ENCODE data around the gene ZMIZ1.

ZMIZ1 gene

DNA sequence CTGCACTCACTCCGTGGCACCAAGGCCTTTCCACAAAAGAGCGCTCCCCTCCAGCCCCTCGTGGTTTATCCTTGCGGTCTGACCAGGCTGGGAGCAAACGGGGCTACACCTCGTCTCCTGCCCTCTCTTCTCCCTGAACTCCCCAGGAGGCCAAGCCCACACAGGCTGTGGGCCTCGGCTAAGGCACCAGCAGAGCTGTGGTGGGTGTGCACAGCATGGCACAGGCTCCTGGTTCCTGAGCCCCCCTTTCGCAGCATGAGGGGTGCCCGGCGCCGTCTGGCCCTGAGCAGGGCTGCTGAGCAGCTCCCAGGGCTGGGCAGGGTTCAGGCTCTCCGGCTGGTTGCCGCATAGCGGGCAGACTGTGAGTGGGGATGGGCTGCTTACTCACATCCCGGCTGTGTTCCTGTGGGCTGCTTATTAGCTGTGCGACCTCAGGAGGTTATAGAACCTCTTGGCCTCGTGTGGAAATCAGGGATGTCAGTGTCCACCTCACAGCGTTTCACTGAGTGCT lies 90.4 kb downstream of the ZMIZ1 start:
- DNase-seq = no peak

DNA sequence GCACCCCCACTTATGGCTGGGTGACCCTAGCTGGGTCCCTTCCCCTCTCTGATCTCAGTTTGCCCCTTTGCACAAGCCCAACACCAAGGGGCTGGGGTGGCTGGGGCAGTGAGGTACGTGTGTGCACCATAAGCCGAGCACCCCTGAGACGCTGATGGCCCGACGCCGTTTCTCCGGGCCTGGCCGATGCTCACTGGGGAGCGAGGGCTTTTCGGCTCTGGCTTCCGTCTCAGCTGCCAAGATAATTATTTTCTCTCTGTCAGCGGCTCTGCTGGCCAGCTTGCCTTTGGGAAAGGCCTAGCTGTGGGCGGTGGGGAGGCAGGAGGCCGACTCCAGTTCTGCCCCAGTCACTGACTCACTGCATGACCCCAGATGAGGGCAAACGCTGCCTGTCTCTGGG lies 91.0 kb downstream of the ZMIZ1 start:
- DNase-seq = no peak

DNA sequence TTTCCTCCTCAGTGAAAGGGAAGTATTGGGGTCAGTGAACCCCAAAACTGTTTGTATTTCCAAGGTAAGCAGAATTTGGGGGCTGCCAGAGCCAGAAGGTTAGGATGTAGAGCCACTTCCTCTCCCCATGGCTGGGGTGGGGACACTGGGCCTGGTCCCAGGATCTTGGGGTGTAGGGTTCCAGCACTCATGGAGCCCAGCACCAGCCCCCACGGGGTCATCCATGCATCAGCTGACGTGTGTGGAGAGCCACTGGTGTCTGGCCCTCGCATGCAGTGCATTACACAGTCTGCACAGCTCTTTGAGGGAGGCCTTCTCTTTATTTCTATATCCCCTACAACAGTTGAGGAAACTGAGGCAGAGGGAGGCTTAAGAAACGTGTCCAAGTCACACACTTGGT lies 91.4 kb downstream of the ZMIZ1 start:
- no peak for DNase-seq

DNA sequence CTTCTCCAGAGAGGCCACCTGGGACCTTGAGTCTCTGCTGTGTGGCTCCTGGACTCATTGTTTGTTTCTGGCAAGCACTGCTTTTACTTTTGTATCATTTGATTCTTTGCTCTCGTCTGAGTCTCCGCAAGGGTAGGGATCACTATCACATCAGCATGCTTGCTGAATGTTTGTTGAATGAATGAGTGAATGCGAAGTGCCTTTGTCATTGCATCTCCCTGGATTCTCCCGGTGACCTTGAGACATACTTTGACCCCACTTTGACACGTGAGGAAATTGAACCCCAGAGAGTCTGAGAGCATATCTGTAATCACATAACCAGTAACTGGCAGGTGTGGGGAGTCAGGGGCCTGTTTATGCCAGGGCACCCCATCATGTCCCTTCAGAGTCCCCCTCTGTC lies 92.8 kb downstream of the ZMIZ1 start:
- no peak for DNase-seq

DNA sequence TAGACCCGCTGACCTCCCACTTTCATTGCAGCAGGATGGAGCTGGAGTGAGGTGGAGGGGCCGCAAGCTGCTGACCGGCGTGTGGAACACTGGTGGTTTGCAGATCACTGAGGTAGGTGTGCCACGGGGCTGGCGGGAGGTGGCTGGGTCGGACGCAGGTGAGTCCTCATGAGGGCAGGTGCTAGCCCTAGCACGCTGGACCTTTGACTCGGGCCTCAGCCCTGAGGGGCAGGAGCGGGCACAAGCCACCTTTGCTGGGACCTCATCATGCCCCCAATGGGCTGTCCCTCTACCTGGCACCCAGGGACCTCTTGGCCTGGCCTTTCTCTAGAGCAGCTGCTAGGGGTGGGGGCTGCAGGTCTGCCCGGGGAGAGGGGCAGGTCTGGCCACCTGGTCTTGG lies 93.3 kb downstream of the ZMIZ1 start:
- no peak for DNase-seq

DNA sequence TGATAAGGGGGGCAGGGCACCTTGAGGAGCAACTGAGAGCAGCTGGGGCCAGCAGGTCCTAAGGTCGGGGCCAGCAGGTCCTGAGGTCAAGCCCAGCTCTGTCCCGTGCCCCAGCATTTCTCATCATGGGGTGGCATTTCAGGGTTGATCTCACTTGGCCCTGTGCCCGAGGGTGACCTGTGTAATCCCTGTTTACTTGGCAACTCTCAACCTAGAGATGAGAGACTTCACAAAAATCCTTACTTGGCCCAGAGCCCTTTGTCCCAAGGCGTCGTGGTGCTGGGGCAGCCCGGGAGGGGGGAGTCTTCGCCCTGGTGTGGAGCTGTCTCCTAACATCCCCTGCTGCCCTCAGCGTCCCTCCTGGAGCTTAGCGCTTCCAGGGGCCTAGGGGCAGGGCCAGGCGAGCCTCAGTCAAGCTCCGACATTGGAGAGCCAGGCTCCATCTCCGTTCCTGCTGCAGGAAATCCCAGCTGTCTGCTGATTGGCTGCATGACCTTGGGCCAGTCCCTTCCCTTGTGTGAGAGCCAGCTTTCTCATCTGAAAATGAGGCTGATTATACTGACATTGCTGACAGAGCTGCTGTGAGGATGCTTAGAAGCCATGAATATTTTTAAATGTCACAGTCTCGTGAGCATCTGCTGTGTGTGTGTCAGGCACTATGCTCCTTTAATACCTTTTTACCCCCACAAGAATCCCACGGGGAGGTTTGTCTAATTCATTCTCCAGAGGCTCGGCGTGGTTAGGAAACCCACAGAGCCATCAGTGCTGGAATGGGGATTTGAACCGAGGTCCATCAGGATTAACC lies 94.3 kb downstream of the ZMIZ1 start:
- DNase-seq = no peak

DNA sequence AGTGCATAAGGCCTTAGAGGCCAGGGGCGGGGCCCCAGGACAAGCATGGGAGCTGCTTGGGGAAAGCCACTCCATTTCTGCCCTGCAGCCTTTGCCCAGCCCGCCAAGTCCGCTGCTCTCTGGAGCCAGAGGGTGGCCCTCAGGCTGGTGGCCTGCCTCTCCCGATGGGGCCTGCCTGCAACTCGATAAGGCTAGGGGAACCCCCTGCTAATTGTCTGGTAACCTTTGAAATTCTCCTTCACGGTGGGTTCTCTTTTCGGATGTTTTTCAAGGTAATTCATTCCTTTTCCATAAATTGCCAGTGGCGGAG lies 94.9 kb downstream of the ZMIZ1 start:
- no peak for DNase-seq

DNA sequence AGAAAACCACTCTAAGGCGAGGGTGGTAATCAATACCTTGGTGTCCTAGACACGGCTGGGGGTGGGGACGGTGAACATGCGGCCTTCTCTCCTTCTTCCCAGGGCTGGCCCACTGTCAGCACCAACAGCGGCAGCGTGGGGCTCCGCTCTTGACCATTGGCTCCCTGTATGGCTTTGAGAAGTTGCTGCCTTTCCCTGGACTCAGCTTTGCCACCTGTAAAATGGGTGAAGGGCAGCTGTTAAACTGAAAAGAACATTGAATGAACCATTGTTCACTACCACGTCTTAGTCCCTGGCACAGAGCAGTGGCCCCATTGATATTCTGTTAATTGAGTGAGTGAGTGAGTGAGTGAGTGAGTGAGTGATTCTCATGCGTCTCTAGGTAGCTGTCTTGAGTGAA lies 95.3 kb downstream of the ZMIZ1 start:
- no peak for DNase-seq

DNA sequence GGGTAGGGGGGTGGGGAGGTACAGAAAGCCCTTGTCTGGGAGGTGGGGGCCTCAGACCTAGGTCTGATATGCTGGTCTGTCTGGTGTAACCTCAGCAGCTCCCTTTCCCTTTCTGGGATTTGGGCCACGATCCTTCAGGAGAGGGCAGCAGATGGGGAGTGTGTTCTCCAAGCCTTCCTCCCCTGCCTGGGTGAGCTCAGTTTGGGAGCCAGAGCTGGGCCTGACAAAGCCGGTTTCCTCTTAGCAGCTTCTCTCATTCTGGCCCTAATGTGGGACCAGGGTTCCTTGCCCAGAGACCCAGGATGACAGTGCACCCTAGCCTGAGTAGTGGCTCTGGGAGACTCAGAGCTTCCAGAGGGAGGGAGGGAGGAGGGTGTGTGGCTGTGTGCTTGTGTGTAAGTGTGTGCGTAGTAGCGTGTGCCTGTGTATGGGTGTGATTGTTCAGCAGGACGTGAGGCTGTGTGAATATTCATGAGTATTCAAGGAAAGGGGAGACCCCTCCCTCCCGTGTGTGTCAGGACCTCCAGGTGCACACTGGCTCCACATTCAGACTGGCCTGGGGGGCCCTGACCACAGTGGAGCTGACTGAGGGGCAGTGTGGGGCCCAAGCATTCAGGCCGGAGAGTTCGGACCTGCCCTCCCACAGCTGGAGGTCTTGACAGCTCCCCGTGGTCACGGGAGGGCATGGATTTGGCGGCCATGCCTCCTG lies 96.5 kb downstream of the ZMIZ1 start:
- no peak for DNase-seq

DNA sequence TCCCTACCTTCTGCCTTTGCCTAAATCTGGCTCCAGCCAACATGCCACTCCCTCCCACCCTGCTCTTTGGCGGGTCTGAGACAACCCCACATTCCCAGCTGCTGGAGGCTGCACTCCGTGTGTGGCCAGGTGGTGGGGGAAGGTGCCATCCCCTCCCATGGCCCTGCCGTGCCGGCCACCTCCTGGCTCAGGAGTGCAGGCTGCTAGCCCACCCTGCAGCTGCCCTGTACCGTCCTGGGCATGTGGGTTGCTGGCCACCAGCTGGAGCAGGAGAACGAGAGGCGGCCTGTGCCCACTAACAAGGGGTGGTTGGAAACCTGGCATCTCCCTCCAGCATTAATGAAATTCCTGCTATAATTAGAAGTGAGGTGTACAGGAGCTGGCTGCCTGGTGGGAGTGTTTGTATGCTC lies 97.6 kb downstream of the ZMIZ1 start:
- no peak for DNase-seq

DNA sequence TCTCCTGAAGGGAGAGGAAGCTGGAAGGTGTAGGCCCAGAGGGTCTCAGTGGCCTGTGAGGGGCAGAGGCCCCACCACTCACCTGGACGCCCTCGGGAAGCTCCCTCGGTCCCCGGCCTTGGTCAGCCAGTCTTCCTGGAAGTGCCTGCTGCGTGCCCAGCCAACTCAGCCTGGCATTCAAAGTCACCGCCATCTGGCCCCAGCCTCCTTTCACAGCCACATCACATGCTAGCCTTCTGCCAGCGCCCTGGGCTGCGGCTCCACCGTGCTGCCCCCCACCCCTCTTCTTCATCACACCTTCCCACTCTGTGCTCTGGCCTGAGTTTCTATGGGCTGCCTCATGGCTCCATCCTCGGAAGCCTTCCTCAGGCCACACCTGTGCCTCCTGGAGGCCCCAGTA lies 98.0 kb downstream of the ZMIZ1 start:
- no peak for DNase-seq

DNA sequence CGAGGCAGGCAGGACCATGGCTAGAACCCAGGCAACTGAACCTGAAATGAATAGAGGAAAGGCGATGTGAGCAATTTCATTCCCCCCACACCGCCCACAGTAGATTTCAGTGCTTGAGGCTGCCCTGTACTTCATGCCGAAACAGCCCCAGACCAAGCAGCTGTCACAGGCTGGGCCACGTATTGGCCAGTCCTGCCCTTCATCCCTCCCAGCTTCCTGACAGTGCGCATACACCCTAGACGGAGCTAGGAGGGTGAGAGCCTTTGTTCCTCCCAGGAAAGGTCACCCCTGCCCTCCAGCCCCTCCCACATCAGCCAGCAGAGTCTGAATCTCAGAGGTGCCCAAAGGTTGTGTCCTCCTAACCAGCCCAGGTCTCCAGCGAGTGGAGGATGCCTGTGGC lies 98.8 kb downstream of the ZMIZ1 start:
- DNase-seq = no peak

DNA sequence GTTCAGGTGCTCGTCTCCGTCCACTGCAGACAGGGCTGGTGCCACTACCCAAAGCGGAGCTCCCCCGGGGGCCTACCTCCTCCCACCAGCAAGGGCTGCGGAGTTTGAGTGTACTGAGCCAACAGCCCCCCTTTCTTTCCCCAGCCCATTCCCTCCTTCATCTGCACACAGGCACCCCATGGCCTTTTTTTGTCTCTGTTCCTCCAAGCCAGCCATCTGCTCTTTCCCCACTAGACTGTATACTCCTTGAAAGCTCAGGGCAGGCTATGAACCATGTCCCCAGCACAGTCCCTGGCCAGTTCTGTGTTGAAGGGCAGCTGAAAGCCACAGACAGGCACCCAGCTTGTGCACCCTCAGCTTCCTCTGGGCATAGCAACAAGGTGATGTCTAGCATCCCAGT lies 99.4 kb downstream of the ZMIZ1 start:
- DNase-seq = no peak

DNA sequence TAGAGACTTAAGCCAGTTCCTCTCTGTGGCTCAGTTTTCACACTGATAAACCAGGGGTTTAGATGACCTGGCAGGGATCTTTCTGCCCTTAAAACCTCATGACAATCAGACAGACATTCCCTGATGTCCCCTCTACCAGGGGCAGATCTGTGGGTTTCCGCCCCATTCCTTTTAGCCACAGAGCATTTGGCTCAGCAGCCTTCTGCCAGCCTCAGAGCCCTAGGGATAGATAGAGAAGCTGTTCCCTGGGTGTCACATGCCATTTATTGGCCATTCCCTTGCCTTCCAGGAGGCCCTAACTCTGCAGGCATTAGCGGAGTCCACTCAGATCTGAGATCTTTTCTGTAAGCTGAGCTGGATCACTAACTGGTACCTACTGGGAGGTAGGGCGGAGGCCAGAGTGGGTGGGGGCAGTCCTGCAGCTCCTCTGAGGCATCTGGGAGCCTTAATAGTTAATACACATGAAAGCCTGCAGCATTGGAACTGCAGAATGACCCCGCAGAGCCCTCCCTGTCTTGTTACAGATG lies 101.5 kb downstream of the ZMIZ1 start:
- no peak for DNase-seq

DNA sequence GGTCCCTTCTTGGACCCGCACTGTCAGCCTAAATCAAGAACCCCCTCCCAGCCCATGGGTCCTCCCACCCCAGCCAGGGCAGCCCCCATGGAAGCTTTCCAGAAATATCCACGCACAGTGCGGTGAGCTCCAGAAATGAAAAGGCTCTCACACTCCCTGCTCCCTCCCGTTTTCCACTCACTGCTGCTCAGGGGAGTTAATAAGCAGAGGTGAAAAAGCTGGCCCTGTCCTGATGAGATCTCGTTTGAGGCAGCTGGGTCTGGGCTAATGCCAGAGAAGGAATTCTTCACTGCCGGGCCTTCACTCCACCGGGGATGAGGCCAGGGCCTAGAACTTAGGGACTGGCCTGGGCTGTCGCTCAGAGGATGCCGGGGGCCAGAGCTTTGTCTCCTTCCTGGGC lies 102.2 kb downstream of the ZMIZ1 start:
- DNase-seq = no peak

DNA sequence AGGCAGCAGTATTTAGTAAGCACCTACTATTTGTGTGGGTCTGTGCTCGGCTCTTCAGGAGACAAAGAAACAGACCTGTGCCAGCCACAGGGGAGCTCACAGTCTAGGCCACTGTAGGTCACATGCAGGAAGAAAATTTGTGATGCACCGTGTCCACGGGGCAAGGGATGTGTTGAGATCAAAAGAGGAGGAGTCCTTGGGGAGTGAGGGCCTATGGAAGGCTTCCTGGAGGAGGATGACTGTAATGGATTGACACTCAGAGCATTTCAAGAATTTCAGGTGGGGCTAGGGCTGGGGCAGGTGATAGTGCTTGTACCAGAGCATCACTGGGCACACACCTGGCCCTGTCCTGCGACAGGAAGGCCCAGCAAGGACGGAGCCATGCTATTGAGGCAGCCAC lies 102.7 kb downstream of the ZMIZ1 start:
- no peak for DNase-seq

DNA sequence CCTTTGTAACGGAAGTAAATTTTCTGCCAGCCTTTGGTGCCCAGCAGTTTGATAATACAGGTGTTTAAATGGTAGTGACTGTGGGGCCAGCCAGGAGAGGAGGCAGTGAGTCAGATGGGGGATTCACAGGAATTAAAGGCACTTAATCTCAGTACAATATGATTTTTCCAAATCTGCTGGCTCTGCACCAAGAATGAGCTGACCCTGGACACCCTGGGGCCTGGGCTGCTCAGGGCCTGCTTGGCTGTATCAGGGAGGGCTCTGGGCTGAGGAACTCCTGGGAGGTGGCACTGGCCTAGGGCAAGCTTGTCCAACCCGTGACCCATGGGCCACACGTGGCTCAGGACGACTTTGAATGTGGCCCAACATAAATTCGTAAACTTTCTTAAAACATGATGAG lies 104.1 kb downstream of the ZMIZ1 start:
- no peak for DNase-seq

DNA sequence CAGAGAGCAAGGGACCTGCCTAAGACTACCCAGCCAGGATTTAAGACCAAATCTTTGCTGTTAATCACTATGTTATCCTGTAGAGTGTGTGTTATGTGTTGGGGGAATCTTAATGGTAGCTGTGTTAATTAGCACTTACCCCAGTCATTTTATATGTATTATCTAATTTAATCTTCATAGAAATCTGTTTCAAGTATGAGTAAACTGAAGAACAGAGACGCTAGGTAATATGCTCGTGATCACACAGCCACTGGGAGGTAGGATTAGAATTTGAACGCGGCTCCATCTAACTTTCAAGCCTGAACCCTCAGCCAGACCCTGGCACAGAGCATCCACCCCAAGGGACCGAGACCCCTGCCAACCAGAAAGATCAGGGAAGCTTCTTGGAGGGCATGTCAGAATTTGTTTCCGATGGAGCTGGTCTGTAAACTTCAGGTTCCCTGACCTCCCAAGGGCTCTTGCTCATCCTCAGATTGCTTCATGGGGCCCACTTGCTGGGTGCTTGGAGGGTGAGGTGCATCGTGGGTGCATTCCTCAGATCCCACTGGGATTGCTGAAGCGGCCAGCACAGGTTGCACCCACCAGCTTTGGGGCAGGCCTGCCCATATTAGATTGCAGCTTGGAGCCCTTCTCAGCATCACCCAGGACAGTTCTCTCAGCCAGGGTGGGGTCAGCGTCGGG lies 105.0 kb downstream of the ZMIZ1 start:
- DNase-seq = no peak

DNA sequence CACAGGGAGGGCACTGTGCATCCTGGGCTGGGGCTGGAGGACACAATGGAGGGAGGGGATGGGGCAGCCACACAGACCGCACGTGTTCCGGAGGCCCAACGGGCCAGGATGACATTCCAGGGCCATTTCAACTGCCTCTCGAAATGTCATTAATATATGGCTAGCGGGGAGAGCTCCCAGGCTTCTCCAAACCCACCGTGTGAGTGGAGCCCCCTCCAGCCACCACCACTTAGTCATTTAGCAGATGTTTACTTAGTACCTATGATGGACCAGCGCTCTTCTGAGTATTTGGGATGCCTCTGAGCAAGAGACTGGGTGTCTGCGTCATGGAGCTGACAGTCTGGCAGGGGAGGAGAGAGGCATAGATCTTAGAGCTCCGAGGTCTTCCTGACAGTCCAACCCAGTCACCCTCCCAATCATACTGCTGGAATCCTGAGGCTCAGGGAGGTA lies 107.3 kb downstream of the ZMIZ1 start:
- no peak for DNase-seq

DNA sequence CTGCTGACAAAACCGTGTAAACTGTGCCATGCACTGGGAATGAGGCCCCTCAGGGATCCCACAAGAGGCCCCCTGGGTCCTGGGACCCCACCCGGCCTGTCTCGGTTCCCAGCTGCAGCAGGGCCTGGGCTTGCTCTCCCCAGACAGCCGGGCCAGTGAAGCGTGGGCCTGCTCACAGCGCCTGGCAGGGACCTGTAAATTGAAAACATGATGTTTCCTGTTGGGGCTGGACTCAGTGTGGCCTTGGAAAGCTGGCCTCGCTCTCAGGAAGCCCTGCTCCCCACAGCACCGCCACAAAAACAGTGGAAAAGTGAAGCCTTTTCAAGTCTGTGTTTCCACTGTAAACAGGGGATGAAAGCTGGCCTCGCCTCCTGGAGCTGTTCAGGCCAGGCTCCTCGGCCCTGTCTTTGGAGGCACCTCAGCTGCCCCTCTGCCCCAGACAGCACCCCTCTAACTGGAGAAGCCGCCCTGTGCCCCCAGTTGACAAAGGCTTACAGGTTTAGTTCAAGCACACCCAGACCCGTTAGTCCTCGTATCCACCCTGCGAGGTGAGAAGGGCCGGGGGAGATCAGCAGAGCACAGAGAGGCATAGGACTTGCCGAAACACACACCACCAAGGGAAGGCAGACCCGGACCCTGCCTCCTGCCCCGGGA lies 108.3 kb downstream of the ZMIZ1 start:
- DNase-seq = no peak

DNA sequence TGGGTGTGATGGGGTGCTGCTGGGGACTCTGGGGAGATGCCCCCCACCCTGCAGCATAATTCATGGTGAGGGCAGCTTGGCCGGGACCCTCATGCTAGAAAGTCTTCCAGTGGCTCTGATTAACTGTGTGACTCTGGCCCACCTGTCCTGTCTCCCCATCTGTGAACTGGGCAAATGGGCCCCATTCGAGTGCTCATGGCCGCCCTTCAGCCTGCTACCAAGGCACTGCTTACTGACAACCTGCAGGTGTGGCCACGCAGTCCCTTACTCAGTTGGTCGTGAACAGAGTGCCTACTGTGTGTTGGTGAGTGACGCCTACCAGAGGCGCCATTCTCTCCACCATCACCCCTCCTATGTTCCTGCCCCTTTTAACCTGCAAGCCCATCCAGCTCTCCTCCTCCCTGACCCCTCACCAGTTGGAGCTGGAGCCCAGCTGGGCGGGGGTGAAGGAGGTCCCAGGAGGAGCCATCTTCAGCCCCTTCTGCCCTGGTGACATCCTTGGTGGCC lies 109.4 kb downstream of the ZMIZ1 start:
- DNase-seq = no peak

DNA sequence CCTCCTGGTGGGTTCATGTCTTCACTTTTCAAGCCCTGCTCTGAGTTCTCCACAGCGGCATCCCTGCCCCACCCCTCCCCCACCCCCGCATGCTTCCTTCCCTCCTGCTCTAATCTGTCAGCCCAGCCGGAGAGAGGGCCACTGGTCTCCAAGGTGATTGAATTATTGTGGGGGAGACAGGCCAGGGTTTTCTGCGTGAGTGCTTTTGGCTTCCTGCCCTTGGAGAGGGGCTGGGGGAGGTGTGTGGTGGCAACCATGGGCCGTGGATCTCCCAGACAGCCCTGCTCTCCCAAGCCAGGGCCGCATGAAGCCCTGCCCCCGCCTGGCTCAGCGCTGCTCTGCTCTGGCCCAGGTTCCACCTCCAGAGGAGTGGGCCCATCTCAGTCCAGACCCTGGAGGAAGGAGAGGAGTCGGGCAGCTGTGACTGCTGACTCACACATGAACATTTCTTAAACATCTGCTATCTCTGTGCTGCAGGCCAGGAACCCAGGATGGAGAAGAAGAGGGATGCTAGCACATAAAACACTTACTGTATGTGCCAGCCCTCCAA lies 109.9 kb downstream of the ZMIZ1 start:
- DNase-seq = no peak

Measured in activated CD8-positive, alpha-beta memory T cell treated with anti-CD3 and anti-CD28 coated beads, Interleukin-2, amount 50 U/mL, for 48 hours (primary cell).